Endometrium (tissue), 2 donors: Measurements from ENCODE around the gene PIH1D1.
A peak's percentile ranks its signal among the peaks of the same experiment; 100 is the strongest.

ENCODE experiments used
- FAIRE-seq: peaks from 2 replicates; lab custom pipeline; 2012; peaks lifted over from hg19 to GRCh38; lab: Jason Lieb, UNC
- donor health status: control.
- donor health status: control.

The PIH1D1 gene

GRCh38 chr19:49434907-49435583, 16.6 kb downstream of the PIH1D1 start:
- no peak for FAIRE-seq

- FAIRE-seq: no peak
Observed at GRCh38 chr19:49433240-49433901, 18.2 kb downstream of the PIH1D1 start.

GRCh38 chr19:49432141-49433073, 19.2 kb downstream of the PIH1D1 start:
- FAIRE-seq: no peak

GRCh38 chr19:49431330-49431749, 20.3 kb downstream of the PIH1D1 start:
- FAIRE-seq: no peak

- no peak for FAIRE-seq
Observed at GRCh38 chr19:49430678-49431329, 20.8 kb downstream of the PIH1D1 start.

GRCh38 chr19:49430172-49430677, 21.4 kb downstream of the PIH1D1 start:
- FAIRE-seq: no peak

- FAIRE-seq: no peak
Observed at GRCh38 chr19:49428547-49429451, 22.8 kb downstream of the PIH1D1 start.

- no peak for FAIRE-seq
Observed at GRCh38 chr19:49427855-49428546, 23.6 kb downstream of the PIH1D1 start.

GRCh38 chr19:49427339-49427738, 24.3 kb downstream of the PIH1D1 start:
- FAIRE-seq: no peak

GRCh38 chr19:49425922-49426592, 25.6 kb downstream of the PIH1D1 start:
- no peak for FAIRE-seq

GRCh38 chr19:49425178-49425577, 26.4 kb downstream of the PIH1D1 start, which contains the start of gene GFY:
Gene GFY (plus strand): TSS chr19:49425388. CDS start chr19:49426431, 1,043 bp downstream.
- FAIRE-seq: no peak

- FAIRE-seq: no peak
Observed at GRCh38 chr19:49423985-49424303, 27.7 kb downstream of the PIH1D1 start.

GRCh38 chr19:49423071-49423984, 28.3 kb downstream of the PIH1D1 start, which contains the start of gene PTH2:
Gene PTH2 (minus strand): TSS chr19:49423441. CDS start chr19:49423339, 102 bp downstream.
- no peak for FAIRE-seq

GRCh38 chr19:49422407-49423070, 29.1 kb downstream of the PIH1D1 start:
- no peak for FAIRE-seq

- no peak for FAIRE-seq
Observed at GRCh38 chr19:49421878-49422202, 29.8 kb downstream of the PIH1D1 start.

- peak; percentile 85 for FAIRE-seq
Observed at GRCh38 chr19:49421039-49421877, 30.4 kb downstream of the PIH1D1 start.

GRCh38 chr19:49420227-49420626, 31.4 kb downstream of the PIH1D1 start:
- no peak for FAIRE-seq
